NCI-H1417 (cell line): Measurements from ENCODE around the gene TTYH2.
"Not testable (repeated sequence)": the region's sequence is repeated elsewhere in the genome, so short reads cannot be mapped to it uniquely, and the experiment has no call there.

Experiments used
- DNase-seq, 3 experiments: peaks; one replicate each; lab custom pipeline; 2025; lab: John Stamatoyannopoulos, UW

The TTYH2 gene

GRCh38 chr17:74260525-74260850, 47.1 kb downstream of the TTYH2 start:
- no peak for DNase-seq

GRCh38 chr17:74262601-74263000, 49.2 kb downstream of the TTYH2 start:
- no peak for DNase-seq

- not testable (repeated sequence) for DNase-seq
These were observed 53.7 kb downstream of the TTYH2 start for GRCh38 chr17:74267054-74267453.

GRCh38 chr17:74267579-74267978, 54.2 kb downstream of the TTYH2 start:
- no peak for DNase-seq

GRCh38 chr17:74267987-74268499, 54.7 kb downstream of the TTYH2 start:
- no peak for DNase-seq

GRCh38 chr17:74268558-74268957, 55.2 kb downstream of the TTYH2 start:
- no peak for DNase-seq

GRCh38 chr17:74270333-74270732, 57.0 kb downstream of the TTYH2 start:
- DNase-seq, result no peak

- no peak for DNase-seq
These were observed 57.9 kb downstream of the TTYH2 start for GRCh38 chr17:74271281-74271680.

- no peak for DNase-seq
These were observed 58.7 kb downstream of the TTYH2 start for GRCh38 chr17:74271901-74272561.

GRCh38 chr17:74272731-74273201, 59.4 kb downstream of the TTYH2 start:
- DNase-seq, result no peak

- peak; percentile 80 to 89 (median 88) for DNase-seq
These were observed 60.8 kb downstream of the TTYH2 start, which contains the start of gene DNAI2 for GRCh38 chr17:74274060-74274708. Gene DNAI2 (plus strand): TSS chr17:74274234. CDS start chr17:74281818, 7,584 bp downstream.

GRCh38 chr17:74274709-74275340, 61.5 kb downstream of the TTYH2 start:
- DNase-seq, result peak in 2 of 3 experiments; percentile 74 to 82

GRCh38 chr17:74276051-74276476, 62.7 kb downstream of the TTYH2 start:
- no peak for DNase-seq

GRCh38 chr17:74276541-74277009, 63.2 kb downstream of the TTYH2 start:
- DNase-seq, result no peak

GRCh38 chr17:74277935-74278334, 64.6 kb downstream of the TTYH2 start:
- DNase-seq, result no peak

- DNase-seq, result not testable (repeated sequence)
These were observed 66.2 kb downstream of the TTYH2 start for GRCh38 chr17:74279617-74280016.

- DNase-seq, result no peak
These were observed 66.7 kb downstream of the TTYH2 start for GRCh38 chr17:74280093-74280513.

GRCh38 chr17:74281799-74282198, 68.4 kb downstream of the TTYH2 start:
- DNase-seq, result no peak

GRCh38 chr17:74282274-74282586, 68.9 kb downstream of the TTYH2 start:
- not testable (repeated sequence) for DNase-seq

- no peak for DNase-seq
These were observed 69.4 kb downstream of the TTYH2 start for GRCh38 chr17:74282587-74283370.

- DNase-seq, result no peak
These were observed 70.0 kb downstream of the TTYH2 start for GRCh38 chr17:74283371-74283673.

GRCh38 chr17:74287031-74287602, 73.7 kb downstream of the TTYH2 start:
- no peak for DNase-seq
